ENCODE measurements around the gene SLC29A4.
"Not testable (repeated sequence)": the region's sequence is repeated elsewhere in the genome, so short reads cannot be mapped to it uniquely, and the experiment has no call there.

DNA sequence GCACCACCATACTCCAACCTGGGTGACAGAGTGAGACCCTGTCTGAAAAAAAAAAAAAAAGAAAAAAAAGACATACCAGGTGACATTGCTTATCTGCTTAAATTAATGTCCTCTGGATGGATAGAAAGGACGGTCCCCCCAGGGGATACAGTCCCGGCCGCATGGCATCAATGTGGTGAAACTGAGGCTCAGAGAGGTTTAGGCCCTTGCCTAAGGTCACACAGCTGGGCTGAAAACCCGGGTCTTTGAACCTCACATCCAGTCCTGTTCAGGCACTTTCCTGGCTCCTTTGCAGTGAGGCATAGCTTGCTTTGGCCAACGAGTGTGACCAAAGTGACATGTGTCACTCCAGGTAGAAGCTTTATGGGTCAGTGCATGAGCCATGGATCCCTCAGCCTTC, 4.6 kb downstream of the SLC29A4 start:
- TF ChIP-seq, protein P1, sequence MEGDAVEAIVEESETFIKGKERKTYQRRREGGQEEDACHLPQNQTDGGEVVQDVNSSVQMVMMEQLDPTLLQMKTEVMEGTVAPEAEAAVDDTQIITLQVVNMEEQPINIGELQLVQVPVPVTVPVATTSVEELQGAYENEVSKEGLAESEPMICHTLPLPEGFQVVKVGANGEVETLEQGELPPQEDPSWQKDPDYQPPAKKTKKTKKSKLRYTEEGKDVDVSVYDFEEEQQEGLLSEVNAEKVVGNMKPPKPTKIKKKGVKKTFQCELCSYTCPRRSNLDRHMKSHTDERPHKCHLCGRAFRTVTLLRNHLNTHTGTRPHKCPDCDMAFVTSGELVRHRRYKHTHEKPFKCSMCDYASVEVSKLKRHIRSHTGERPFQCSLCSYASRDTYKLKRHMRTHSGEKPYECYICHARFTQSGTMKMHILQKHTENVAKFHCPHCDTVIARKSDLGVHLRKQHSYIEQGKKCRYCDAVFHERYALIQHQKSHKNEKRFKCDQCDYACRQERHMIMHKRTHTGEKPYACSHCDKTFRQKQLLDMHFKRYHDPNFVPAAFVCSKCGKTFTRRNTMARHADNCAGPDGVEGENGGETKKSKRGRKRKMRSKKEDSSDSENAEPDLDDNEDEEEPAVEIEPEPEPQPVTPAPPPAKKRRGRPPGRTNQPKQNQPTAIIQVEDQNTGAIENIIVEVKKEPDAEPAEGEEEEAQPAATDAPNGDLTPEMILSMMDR (IDR thresholded peaks at IDR 0.05): not testable (repeated sequence)
- not testable (repeated sequence) for TF ChIP-seq POLR2A (IDR thresholded peaks at IDR 0.05)
